Measurements from ENCODE around the gene PROSER1. TPM values are rescaled to one million over a fixed set of nuclear protein-coding genes. Genes with fewer than 3 reads are reported as not detected.

Gene PROSER1
- total RNA-seq, 1 donor from 2014 or later = 63.7 TPM

- H3K9me3 Mint-ChIP-seq (ENCODE audit: unreplicated experiment) = peaks cover 8% of the 10 kb centered on the region
These were observed 1.2 kb upstream of the PROSER1 start for GRCh38 chr13:39039041-39039440.

GRCh38 chr13:39038569-39039030 lies 711 bp upstream of the PROSER1 start:
- DNase-seq = no peak
- H3K9me3 Mint-ChIP-seq (ENCODE audit: unreplicated experiment) = peaks cover 10% of the 10 kb centered on the region
- H3K27ac Mint-ChIP-seq (ENCODE audit: unreplicated experiment) = peak overlapping the region; percentile 98
- H3K36me3 Mint-ChIP-seq (ENCODE audit: unreplicated experiment) = no peaks in the 10 kb centered on the region
- no peak for TF ChIP-seq CTCF (IDR thresholded peaks at IDR 0.05; ENCODE audit: partially characterized antibody, unreplicated experiment)
- peaks cover 19% of the 10 kb centered on the region for H3K4me1 Mint-ChIP-seq (ENCODE audit: low read depth, unreplicated experiment)
- H3K27me3 Mint-ChIP-seq (ENCODE audit: unreplicated experiment) = peaks cover 2% of the 10 kb centered on the region
- H3K4me3 Mint-ChIP-seq (ENCODE audit: unreplicated experiment) = peak overlapping the region; percentile 99

More at GRCh38 chr13:39039041-39039440, 1.2 kb upstream of the PROSER1 start:
- H3K27me3 Mint-ChIP-seq (ENCODE audit: unreplicated experiment) = peaks cover 2% of the 10 kb centered on the region
- H3K27ac Mint-ChIP-seq (ENCODE audit: unreplicated experiment) = no peak overlapping the region
- H3K4me1 Mint-ChIP-seq (ENCODE audit: low read depth, unreplicated experiment) = peaks cover 18% of the 10 kb centered on the region
- no peak for DNase-seq
- peak overlapping the region; percentile 99 for H3K4me3 Mint-ChIP-seq (ENCODE audit: unreplicated experiment)
- H3K36me3 Mint-ChIP-seq (ENCODE audit: unreplicated experiment) = no peaks in the 10 kb centered on the region
- no peak for TF ChIP-seq CTCF (IDR thresholded peaks at IDR 0.05; ENCODE audit: partially characterized antibody, unreplicated experiment)

- H3K36me3 Mint-ChIP-seq (ENCODE audit: unreplicated experiment) = no peaks in the 10 kb centered on the region
- peaks cover 19% of the 10 kb centered on the region for H3K4me1 Mint-ChIP-seq (ENCODE audit: low read depth, unreplicated experiment)
- peaks cover 2% of the 10 kb centered on the region for H3K27me3 Mint-ChIP-seq (ENCODE audit: unreplicated experiment)
- H3K27ac Mint-ChIP-seq (ENCODE audit: unreplicated experiment) = peak overlapping the region; percentile 98
- TF ChIP-seq CTCF (IDR thresholded peaks at IDR 0.05; ENCODE audit: partially characterized antibody, unreplicated experiment) = no peak
- DNase-seq = no peak
- peaks cover 10% of the 10 kb centered on the region for H3K9me3 Mint-ChIP-seq (ENCODE audit: unreplicated experiment)
- peak overlapping the region; percentile 99 for H3K4me3 Mint-ChIP-seq (ENCODE audit: unreplicated experiment)
These were observed 444 bp downstream of the PROSER1 start for GRCh38 chr13:39037410-39037879.

GRCh38 chr13:39036212-39036611 lies 1.7 kb downstream of the PROSER1 start:
- Mint-ChIP-seq H3K27ac (ENCODE audit: unreplicated experiment) (peak overlapping the region; percentile 96), H3K4me1 (ENCODE audit: low read depth, unreplicated experiment) (peaks cover 19% of the 10 kb centered on the region), H3K36me3 (ENCODE audit: unreplicated experiment) (no peaks in the 10 kb centered on the region), H3K4me3 (ENCODE audit: unreplicated experiment) (peak overlapping the region; percentile 90), H3K9me3 (ENCODE audit: unreplicated experiment) (peaks cover 11% of the 10 kb centered on the region), H3K27me3 (ENCODE audit: unreplicated experiment) (peaks cover 2% of the 10 kb centered on the region)
- no peak for TF ChIP-seq CTCF (IDR thresholded peaks at IDR 0.05; ENCODE audit: partially characterized antibody, unreplicated experiment)
- DNase-seq = no peak

- Mint-ChIP-seq H3K9me3 (ENCODE audit: unreplicated experiment) (peaks cover 11% of the 10 kb centered on the region), H3K4me3 (ENCODE audit: unreplicated experiment) (peak overlapping the region; percentile 90), H3K36me3 (ENCODE audit: unreplicated experiment) (no peaks in the 10 kb centered on the region), H3K27me3 (ENCODE audit: unreplicated experiment) (peaks cover 2% of the 10 kb centered on the region), H3K4me1 (ENCODE audit: low read depth, unreplicated experiment) (peaks cover 19% of the 10 kb centered on the region), H3K27ac (ENCODE audit: unreplicated experiment) (peak overlapping the region; percentile 96)
- TF ChIP-seq CTCF (IDR thresholded peaks at IDR 0.05; ENCODE audit: partially characterized antibody, unreplicated experiment) = no peak
- DNase-seq = no peak
These were observed 2.1 kb downstream of the PROSER1 start for GRCh38 chr13:39035799-39036198.
